HG03103 (cell line): ENCODE results near the gene C4BPB.
"Not testable (repeated sequence)": the region's sequence is repeated elsewhere in the genome, so short reads cannot be mapped to it uniquely, and the experiment has no call there.

ENCODE experiments used
- ATAC-seq: cut with Tn5 transposase; IDR thresholded peaks from one replicate; pipeline ENCODE4 v1.9.1; 2021; ENCODE audit warnings: low read depth; ENCODE audit not compliant: unreplicated experiment

Gene C4BPB, protein sequence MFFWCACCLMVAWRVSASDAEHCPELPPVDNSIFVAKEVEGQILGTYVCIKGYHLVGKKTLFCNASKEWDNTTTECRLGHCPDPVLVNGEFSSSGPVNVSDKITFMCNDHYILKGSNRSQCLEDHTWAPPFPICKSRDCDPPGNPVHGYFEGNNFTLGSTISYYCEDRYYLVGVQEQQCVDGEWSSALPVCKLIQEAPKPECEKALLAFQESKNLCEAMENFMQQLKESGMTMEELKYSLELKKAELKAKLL

DNA sequence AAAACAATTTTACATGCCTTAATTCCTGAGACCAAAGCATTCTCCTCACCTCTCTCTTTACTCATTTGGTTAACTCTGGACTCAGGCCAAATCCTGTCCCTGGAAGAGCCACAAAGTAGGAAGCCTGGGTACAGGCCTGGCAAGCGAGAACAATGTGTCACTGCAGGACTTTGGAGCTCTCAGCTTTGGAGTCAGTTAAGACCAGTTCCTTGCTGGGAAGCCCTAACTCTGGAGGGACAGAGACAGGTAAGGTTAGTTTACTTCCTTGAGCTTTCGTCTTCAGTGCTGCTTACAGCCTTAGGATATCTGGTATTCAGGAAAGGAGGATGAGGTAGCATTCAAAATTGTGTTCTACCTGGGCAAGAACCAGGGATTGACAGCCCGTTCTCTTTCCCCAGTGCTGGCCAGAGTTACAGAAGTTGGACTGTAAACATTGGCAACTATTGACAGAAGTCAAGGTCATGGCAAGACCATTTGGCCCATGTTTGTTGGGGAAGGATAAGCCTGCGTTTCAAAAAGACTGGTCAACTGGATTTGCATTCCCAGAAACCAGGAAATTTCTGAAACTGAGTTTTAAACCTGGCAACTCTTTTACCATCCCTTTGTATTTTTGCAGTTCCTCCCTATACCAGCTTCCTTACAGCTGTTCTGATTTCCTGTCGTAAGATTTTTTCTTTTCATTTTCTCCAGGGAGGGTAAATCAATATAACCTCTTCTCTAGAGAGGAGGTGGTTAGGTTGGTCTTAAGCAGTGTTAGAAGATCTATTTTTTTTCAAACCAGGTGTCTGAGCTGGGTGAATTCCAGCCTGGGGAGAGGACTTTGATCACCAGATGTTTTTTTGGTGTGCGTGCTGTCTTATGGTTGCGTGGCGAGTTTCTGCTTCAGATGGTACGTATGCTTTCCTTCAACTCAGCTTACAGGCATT, at the start of gene C4BPB:
Gene C4BPB, plus strand, starts transcription at position 160 of the 926 bp plus-strand sequence. Its CDS starts 672 bp downstream, at position 832.
- no peak for ATAC-seq

DNA sequence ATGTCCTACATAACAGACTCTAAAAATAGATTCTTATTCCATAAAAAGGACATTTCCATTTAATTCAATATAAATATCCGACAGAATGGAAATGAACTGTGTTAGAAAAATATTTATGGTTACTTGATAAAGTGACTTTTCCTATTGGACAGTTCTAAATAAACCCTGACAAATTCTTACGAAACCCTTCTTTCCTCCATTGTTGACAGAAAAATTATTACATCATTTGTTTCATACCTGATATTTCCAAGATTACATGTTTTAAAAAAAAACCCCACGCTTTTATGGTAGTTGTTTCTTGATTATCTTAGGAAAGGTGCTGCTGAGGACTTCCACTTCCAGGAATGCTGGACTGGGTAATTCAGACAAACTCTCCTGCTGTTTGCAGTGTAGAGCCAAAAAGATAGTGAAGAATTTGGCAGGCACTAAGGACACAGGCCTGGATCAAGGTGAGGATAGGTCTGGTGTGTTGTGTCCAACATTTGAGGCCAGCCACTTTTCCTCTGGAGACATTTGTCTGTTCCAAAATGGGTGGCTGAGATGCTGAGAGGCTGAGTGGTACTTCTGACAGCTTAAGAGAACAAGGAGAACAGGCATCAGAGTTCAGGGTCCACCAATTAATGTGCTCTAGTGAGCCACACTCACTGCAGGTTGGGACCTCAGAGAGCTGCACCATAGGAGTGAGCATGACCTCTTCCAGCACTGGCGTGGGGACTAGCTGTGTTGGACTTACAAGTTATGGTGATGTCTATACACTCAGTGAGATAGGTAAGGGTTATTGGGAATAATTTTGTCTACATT, 49.1 kb upstream of the C4BPB start:
- no peak for ATAC-seq

DNA sequence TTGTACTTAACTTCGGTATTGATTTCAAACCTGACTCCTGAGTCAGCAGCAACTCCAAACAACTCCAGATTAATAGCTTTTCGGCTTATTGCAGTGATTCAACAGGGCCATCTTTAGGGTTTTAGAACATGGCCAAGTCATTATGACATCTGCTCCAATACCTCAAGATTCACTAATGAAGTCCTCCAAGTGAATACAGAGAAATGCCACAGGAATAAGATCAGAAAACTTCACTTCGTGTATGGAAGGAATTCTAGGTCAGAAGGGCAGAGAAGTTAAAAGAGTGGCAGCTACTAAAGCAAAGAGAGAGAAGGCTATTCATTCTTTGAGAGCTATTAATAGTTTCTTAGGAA, 48.5 kb upstream of the C4BPB start:
- no peak for ATAC-seq

DNA sequence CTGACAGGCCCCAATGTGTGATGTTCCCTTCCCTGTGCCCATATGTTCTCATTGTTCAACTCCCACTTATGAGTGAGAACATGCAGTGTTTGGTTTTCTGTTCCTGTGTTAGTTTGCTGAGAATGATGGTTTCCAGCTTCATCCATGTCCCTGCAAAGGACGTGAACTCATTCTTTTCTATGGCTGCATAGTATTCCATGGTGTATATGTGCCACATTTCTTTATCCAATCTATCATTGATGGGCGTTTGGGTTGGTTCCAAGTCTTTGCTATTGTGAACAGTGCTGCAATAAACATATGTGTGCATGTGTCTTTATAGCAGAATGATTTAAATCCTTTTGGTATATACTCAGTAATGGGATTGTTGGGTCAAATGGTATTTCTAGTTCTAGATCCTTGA, 47.3 kb upstream of the C4BPB start:
- ATAC-seq, result not testable (repeated sequence)

DNA sequence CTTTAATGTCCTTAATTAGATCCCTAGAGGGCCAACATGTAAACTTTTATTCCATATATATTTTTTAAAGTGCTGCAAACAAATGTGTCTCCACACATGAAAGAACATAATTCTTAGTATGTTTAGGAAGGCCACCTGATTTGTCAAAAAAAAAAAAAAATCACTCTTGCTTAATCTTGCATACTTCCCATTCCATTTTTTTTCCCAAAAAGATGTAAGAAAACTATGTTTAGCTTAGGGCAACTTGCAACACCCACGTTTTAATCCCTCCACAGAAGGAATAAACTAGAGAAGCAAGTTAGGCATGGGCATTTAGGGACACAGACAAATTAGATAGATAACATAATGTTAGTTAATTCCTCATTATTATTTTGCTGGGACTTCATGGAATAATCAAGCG, 43.2 kb upstream of the C4BPB start:
- no peak for ATAC-seq

DNA sequence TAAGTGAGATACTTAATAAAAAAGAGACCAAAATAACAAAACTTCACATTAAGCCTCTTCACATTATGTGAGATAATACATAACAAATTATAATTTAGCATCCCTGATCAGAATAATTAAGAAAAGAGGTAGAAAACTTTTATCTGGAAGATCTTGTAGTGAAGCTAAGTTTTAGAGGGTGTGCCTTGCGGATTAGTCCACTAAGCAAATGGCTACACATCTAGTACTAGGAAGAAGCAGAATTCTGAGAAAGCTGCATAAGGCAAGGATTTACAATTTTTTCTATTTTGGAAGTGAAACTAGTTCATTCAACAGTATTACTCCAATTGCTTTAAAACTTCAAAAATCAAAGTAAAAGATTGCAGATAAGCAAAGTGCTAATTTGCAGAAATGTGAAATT, 41.2 kb upstream of the C4BPB start:
- no peak for ATAC-seq

DNA sequence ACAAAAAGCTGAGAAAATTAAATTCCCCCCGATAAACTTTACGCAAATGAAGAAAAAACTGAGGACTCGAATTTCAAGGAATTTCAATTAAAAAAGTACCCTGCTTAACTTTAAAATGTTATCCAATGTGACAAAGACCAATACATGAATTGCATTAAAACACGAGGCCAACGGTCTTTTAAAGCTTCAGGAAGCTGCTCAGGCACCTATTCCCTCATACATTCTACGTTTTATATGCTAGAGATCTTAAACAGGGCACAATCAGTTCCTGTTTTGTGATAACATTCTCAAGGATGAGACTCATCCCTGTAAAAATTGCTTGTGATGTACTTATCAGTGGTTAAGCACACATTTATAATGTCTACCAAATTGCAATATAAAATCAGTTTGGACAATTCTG, 40.6 kb upstream of the C4BPB start:
- ATAC-seq, result no peak

DNA sequence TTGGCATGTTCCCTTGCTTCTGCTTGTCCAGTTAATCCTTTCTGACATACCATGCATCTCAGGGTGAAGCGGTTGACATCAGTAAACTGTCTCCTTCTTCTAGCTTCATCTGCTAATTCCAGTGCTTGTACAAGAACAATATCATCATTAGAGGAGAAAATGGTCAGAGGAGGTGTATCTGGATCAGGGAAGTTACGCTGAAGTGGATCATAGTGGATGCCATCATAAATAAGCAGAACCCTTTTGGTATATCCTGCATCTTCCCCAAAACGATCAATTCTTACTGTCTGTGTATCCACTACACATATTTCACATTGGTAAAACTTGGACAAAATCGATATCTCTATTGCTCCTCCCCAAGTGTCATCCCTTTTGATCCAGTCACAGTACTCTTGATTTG, 39.6 kb upstream of the C4BPB start:
- no peak for ATAC-seq

DNA sequence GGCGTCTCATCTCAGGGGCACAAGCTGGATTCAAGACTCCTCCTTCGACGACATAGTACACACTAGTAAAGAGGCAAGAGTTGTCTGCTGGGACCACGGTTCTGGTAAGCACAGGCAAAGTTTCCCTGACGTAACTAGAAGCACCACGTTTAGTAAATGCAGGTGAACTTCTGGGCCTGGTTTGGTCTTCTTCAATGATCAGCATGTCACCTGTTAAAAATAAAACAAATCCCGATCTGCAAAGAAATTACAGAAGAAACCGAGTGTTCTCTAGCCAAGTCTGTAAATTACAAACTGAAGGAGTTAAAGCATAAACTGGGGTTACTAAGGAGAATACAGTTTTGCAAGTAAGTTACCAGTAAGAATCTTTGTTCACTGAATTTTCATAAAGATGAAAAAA, 39.1 kb upstream of the C4BPB start:
- no peak for ATAC-seq

DNA sequence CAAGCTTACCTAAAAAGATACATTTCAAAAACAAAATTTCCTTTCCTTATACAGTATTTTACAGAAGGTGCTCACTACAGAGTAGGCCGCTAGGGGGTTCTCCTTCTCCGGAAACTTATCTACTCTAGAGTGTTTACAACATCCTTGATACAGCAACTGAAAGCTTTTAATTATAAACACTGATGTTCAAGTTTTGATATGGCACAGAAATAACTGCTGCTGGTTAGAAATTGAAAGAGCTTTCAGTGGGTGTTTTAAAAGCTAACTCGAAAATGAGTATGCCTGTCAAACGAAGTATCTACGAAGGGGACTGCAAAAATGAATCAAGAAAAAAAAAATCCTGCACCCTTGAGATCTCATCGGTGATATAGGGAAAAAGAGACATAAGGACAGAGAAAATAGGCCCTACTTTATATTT, 38.7 kb upstream of the C4BPB start:
- ATAC-seq, result peak; percentile 31

DNA sequence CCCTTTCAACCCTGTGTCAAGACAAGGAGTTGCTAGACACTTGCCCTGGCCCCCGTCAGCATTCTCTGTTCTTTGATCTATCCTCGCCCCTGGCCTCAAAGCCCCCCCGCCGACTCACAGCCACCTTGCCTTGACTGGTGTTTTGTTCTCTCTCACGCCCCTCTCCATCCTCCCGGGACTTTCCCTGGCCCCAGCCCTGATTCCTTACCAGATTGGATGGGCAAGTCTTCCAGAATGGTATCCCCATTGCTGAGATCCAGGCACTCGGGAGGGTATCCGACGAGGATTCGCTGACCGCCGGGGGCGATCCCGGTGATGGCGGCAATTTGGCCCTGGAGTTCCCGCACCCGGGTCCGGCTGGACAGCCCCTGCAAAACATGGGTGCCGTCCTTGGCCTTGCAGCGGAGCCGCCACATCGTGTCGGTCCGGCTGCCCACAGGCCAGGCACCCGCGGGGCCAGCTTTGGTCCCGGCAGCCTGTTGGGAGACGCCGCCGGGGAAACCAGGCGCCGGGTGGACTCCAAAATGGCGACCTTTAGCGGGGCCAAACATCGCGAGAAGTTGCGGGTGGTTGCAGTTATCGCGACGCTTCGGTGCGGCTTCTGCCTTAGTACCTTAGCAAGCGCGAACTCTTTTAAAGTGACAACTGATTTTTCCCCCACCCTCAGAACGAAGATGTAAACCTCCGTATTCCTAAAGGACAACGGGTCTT, 38.0 kb upstream of the C4BPB start:
- ATAC-seq, result peak; percentile 51

DNA sequence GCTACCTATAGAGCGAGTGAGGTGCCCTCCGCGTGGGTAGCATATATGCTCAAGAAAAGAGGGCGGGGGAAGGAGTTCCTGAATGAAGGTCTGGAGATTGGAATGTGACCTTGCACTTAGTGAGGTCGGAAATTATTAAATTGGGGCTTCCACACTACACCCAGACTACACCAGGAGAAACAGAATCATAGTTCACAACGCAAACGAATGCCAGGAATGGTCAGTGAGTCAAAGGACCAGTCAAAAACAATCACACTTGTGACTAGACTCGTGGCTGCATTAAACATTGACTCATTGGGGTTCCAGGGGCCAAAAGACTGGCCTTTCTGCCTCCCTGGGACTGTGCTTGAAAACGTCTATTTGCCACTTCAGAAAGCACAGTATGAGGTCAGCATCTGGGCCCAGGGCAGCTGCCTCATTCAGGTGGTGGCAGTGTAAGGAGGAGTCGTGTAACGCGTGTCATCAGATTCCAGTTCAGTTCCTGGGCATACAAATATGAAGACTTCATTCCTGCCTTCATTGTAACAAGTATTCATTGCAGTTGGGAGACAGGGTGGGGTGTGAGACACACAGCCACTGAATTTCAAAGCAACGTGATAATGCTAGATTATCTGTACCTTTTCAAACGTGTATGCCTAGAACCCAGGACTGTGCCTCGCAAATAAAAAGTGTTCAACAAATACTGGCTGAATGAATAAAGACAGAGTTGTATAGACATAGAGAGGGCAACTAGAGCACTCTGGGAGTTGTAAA, 37.3 kb upstream of the C4BPB start, which contains the start of gene YOD1:
Gene YOD1, minus strand, starts transcription at position 18 of the 753 bp plus-strand sequence. CDS start 178 bp downstream, outside the sequence.
- no peak for ATAC-seq

DNA sequence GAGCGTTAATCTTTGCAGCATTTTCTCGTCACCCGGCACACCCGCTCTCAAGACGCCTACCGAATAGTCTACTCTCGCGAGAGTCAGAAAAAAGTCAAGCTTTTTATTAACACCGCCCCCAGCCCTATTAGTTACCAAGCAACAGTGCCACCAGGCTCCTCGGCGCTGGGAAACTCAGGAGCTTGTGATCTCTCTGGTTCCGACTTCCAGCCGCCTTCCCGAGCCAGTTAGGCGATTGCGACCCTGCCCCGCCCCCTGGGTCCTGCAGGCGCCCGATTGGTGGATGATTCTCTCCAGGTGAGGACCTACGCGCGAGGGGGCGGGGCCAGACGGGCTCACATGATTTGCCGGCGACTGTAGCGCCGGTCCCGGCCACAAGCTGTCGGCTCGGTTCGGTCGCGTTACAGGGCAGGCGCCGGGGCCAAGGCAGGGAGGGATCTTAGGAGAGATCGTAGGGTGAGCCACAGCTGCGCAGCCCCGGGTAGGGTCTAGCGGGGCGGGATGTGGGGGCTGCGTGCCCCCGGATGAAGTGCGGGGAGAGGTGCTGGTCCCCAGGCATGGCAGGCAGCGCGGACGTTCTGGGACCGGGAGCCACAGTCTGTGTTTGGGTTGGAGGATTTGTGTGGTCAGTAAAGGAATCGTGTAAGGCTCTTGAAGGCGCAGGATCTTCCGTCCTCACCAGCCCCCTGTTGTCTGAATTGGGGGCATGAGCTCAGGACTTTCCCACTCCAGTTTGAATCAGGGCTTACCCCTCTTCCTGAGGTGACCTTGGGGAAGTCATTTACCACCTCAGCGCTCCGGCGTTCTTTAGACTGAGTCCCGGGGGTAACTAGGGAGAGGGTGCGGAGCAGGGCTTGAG, 35.5 kb upstream of the C4BPB start, which contains the start of gene PFKFB2:
Gene PFKFB2, plus strand, starts transcription at position 365 of the 859 bp plus-strand sequence. CDS start 1,443 bp downstream, outside the sequence.
- ATAC-seq, result peak; percentile 62

DNA sequence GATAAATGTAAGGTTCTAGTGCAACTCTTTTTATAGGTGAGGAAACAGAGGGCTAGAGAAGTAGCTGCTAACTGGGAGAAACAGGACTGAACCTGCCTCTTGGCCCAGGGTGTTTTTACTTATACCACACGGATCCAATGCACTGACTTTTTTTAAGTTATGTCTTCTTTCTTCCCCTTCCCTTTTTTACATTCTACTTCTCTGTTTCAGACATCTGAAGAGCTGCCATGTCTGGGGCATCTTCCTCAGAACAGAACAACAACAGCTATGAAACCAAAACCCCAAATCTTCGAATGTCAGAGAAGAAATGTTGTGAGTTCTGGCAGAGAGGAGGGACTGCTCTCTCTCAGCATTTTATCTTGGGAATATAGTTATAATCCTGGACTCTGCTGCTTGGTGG, 34.2 kb upstream of the C4BPB start:
- ATAC-seq, result no peak

DNA sequence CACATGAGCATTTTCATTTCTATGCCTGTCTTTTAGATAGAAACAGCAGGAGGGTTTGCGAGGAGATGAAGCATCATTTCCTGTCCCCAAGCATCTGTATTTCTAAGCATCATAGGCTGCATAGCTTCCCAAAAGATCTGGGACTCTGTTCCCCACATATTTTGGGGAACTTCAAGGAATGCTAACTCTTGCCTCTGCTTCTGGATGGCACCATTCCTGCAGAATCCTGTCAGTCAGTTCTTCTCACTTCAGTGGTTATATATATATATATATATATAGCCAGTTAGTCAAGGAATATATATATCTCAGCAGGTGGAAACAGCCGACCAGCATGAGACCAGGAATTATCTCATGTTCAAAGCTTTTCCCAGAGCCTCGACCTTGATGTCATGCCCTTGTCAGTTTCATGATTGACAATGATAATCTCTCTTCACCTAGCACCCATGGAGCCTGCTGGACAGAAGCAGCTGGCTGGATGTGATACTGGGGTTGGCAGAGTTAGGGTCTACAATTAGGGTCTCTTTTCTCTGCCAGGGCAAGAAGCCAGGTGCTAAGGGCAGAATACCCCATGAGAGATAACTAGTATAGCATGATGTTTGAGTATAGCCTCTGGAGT, 33.2 kb upstream of the C4BPB start:
- no peak for ATAC-seq

DNA sequence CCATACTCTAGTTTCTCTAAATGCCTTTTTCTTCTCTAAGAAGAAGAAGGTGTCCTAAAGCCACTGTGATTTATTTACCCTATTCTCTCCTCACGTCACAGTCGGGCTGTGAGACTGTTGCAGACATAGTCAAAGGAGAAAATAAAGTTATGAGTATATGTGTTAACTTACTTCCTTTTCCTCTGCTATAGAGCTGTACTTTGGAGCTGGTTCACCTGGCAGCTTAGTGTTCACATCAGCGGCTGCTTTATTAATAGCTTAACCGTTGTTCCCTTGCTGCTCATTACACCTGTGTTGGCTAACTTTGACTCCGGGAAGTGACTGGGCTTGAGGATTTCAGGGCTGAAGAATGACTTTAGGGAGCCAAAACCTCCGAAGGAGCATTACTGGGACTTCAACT, 32.0 kb upstream of the C4BPB start:
- no peak for ATAC-seq

DNA sequence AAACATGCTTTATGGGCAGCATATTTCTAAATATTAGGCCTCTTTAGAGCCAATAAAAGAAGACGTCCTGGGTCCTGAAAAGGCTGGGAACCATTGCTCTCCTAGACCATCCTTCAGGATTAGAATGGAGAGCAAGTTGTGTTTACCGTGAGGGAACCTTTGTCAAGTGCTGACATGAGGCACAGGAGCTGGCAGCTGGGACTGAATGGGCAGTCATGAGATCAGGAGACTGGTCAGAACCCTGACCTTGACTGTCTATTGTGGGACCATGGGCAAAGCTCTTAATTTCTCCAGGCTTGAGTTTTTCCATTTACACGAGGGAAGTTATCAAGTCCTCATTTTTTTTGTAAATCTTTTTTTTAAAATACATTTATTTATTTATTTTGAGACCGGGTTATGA, 30.4 kb upstream of the C4BPB start:
- ATAC-seq, result no peak
